OCI-LY3 (cell line): ENCODE data around the gene HAGH.

ENCODE experiments used
- H2AFZ ChIP-seq: fragments of 200-600, 300-600 bp; shearing (Covaris generic); 2 replicates; pipeline ENCODE4 v1.6.0; 2014; ENCODE audit warnings: antibody characterized with exemption, low read depth, low read length
- H3K27ac ChIP-seq: fragments of 200-600, 300-600 bp; sonication (generic); 2 replicates; pipeline ENCODE4 v1.5.1; 2014; ENCODE audit warnings: mild to moderate bottlenecking, low read length, moderate library complexity, mixed read lengths
- H3K27me3 ChIP-seq: fragments of 200-600, 300-600 bp; sonication (generic); 2 replicates; pipeline ENCODE4 v1.6.1; 2014; ENCODE audit warnings: low read depth, low read length, mixed read lengths
- H3K36me3 ChIP-seq: fragments of 200-600, 300-600 bp; sonication (generic); replicated peaks from 2 replicates; pipeline ENCODE3; 2014; ENCODE audit warnings: low read depth, low read length, mixed read lengths
- H3K4me1 ChIP-seq: fragments of 300-600, 200-600 bp; sonication (generic); 2 replicates; pipeline ENCODE4 v1.6.1; 2014; ENCODE audit warnings: low read length, mixed read lengths
- H3K4me2 ChIP-seq: fragments of 200-600, 300-600 bp; sonication (generic); 2 replicates; pipeline ENCODE4 v1.6.1; 2014; ENCODE audit warnings: low read length, mixed read lengths
- H3K4me3 ChIP-seq: fragments of 300-600, 200-600 bp; sonication (generic); 2 replicates; pipeline ENCODE4 v1.5.1; 2014; ENCODE audit warnings: antibody characterized with exemption, mild to moderate bottlenecking, low read length, moderate library complexity
- H3K79me2 ChIP-seq: fragments of 300-600, 200-600 bp; shearing (Covaris generic); 2 replicates; pipeline ENCODE4 v1.6.1; 2014; ENCODE audit warnings: mild to moderate bottlenecking, low read length, mixed read lengths
- H3K9ac ChIP-seq: fragments of 300-600, 200-600 bp; shearing (Covaris generic); 2 replicates; pipeline ENCODE4 v1.6.0; 2014; ENCODE audit warnings: mild to moderate bottlenecking, low read length, moderate library complexity
- H3K9me3 ChIP-seq: fragments of 200-600, 300-600 bp; shearing (Covaris generic); 2 replicates; pipeline ENCODE4 v1.6.1; 2014; ENCODE audit warnings: low read length, mixed read lengths; ENCODE audit not compliant: insufficient read depth
- H4K20me1 ChIP-seq: fragments of 200-600, 300-600 bp; sonication (generic); 2 replicates; pipeline ENCODE4 v1.6.1; 2016; ENCODE audit warnings: low read length, mixed read lengths; ENCODE audit not compliant: insufficient read depth
- EZH2phosphoT487 ChIP-seq: fragments of 200-600 bp; shearing (Covaris generic); IDR thresholded peaks from 2 replicates; pipeline ENCODE4 v1.6.1; 2018; ENCODE audit warnings: antibody characterized with exemption, mixed run types, low read depth
- TF ChIP-seq, protein P1 (sequence below): fragments of 200-600, 300-600 bp; sonication (generic); IDR thresholded peaks from 2 replicates; pipeline ENCODE4 v1.5.1; 2014; ENCODE audit warnings: antibody characterized with exemption, low read length, low read depth

The HAGH gene

GRCh38 chr16:1862394-1862793 is 35.8 kb upstream of the HAGH start:
- Histone ChIP-seq H3K4me2 (no peak overlapping the region), H3K9me3 (no peaks in the 10 kb centered on the region), H3K9ac (no peak overlapping the region), H4K20me1 (no peaks in the 10 kb centered on the region), H3K36me3 (no peaks in the 10 kb centered on the region), H3K4me3 (no peak overlapping the region), H3K79me2 (no peaks in the 10 kb centered on the region), H2AFZ (no peak overlapping the region), H3K27me3 (peaks cover 42% of the 10 kb centered on the region), H3K27ac (no peak overlapping the region), H3K4me1 (peaks cover 8% of the 10 kb centered on the region; the same call in 1 of the 2 replicates)
- no peak for TF ChIP-seq EZH2phosphoT487
- TF ChIP-seq, protein P1, sequence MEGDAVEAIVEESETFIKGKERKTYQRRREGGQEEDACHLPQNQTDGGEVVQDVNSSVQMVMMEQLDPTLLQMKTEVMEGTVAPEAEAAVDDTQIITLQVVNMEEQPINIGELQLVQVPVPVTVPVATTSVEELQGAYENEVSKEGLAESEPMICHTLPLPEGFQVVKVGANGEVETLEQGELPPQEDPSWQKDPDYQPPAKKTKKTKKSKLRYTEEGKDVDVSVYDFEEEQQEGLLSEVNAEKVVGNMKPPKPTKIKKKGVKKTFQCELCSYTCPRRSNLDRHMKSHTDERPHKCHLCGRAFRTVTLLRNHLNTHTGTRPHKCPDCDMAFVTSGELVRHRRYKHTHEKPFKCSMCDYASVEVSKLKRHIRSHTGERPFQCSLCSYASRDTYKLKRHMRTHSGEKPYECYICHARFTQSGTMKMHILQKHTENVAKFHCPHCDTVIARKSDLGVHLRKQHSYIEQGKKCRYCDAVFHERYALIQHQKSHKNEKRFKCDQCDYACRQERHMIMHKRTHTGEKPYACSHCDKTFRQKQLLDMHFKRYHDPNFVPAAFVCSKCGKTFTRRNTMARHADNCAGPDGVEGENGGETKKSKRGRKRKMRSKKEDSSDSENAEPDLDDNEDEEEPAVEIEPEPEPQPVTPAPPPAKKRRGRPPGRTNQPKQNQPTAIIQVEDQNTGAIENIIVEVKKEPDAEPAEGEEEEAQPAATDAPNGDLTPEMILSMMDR, result no peak

GRCh38 chr16:1861730-1862129 is 35.1 kb upstream of the HAGH start:
- Histone ChIP-seq H3K9ac (no peak overlapping the region), H3K79me2 (no peaks in the 10 kb centered on the region), H3K4me1 (peaks cover 8% of the 10 kb centered on the region; the same call in 1 of the 2 replicates), H2AFZ (no peak overlapping the region), H4K20me1 (no peaks in the 10 kb centered on the region), H3K4me3 (no peak overlapping the region), H3K36me3 (no peaks in the 10 kb centered on the region), H3K9me3 (no peaks in the 10 kb centered on the region), H3K27ac (no peak overlapping the region), H3K4me2 (no peak overlapping the region), H3K27me3 (peaks cover 48% of the 10 kb centered on the region)
- TF ChIP-seq, protein P1, result no peak
- no peak for TF ChIP-seq EZH2phosphoT487

GRCh38 chr16:1859650-1860049 is 33.0 kb upstream of the HAGH start:
- no peaks in the 10 kb centered on the region for H3K36me3 ChIP-seq
- peaks cover 39% of the 10 kb centered on the region for H3K27me3 ChIP-seq
- no peaks in the 10 kb centered on the region for H3K79me2 ChIP-seq
- peaks cover 3% of the 10 kb centered on the region; the same call in 1 of the 2 replicates for H3K4me1 ChIP-seq
- H2AFZ ChIP-seq, result no peak overlapping the region; the same call in 1 of the 2 replicates
- H3K27ac ChIP-seq, result no peak overlapping the region
- no peak overlapping the region for H3K4me3 ChIP-seq
- H3K4me2 ChIP-seq, result no peak overlapping the region
- no peaks in the 10 kb centered on the region for H3K9me3 ChIP-seq
- no peaks in the 10 kb centered on the region for H4K20me1 ChIP-seq
- H3K9ac ChIP-seq, result no peak overlapping the region
- TF ChIP-seq, protein P1, result no peak
- TF ChIP-seq EZH2phosphoT487, result no peak

DNA sequence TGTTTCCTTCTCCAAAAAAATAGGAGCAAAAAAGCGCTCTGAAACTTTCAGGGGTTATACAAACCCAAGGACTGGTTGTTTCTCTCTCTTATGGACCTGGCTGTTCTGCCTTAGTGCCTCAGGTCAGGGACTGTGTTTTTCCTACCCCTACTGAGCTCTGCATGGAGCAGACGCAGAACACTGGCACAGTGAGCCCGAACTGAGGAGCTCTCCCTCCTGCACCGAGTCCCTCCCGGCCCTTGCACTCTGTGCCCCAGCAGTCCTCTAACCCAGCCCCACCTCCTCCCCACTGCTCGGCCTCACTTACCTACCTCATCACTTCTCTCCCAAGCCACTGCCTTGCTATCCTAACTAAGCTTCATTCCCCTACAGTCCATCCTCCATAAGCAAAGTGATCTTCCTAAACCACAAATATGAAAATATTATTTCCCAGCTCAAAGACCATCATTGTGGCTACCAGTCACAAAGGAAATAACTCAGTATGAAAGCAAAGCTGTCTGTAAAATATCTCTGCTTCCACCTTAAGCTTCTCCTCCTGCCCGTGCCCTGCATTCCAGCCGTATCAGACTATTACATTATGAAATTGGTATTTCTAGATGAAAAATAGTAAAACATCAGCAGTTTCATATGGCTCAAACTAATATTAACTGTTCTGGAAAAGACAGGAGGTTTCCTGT is 31.7 kb upstream of the HAGH start:
- H3K9ac ChIP-seq, result no peak overlapping the region
- no peak overlapping the region for H3K4me3 ChIP-seq
- peaks cover 51% of the 10 kb centered on the region for H3K27me3 ChIP-seq
- H4K20me1 ChIP-seq, result no peaks in the 10 kb centered on the region
- TF ChIP-seq EZH2phosphoT487, result no peak
- TF ChIP-seq, protein P1, result no peak
- H3K79me2 ChIP-seq, result no peaks in the 10 kb centered on the region
- H3K4me2 ChIP-seq, result no peak overlapping the region
- H3K36me3 ChIP-seq, result no peaks in the 10 kb centered on the region
- no peaks in the 10 kb centered on the region for H3K4me1 ChIP-seq
- H3K27ac ChIP-seq, result no peak overlapping the region
- no peak overlapping the region for H2AFZ ChIP-seq
- H3K9me3 ChIP-seq, result no peaks in the 10 kb centered on the region
